ENCODE data around the gene COL16A1.

The COL16A1 gene

DNA sequence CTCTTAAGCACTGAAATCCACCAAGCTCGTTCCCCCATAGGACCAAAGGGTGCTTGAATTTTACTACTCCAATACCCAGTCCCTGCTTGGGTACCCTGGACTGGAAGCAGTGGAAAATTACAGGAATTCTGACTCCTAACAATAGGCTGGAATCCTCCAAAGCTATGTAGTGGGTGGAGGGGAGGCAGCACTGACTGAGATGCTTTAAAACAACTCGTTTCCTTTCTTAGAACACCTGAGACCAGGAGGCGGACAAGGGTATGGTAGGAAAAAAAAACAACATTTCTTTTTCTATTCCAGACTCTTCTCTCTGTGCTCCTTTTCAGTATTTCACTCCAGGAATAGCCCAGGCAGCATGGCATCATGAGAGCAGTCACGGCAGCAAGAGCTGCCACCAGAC lies 61.5 kb downstream of the COL16A1 start:
- peaks cover 14 to 62% of the 10 kb centered on the region in 2 donors for H3K4me1 ChIP-seq (ENCODE audit: control insufficient read depth in 1 of 2, insufficient read depth in 2 of 2, low read length in 2 of 2)

DNA sequence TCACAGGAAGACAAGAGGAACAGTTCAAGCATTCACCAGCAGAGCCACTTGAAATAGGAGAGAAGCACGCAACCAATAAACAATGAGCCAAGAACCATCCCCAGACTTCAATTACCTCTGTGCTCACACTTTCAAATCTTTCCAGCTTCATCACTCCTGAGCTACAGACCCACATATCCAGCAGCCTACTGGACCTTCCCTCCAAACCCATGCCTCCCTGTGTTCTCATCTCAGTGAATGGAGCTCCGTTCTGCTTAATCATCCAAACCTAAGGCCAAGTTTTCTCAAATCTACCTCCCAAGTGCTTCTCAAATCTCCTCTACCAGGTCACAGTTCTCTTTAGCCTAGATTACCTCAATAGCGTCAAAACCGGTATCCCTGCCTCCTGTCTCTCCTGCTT lies 62.9 kb downstream of the COL16A1 start:
- no peak overlapping the region for H3K27ac ChIP-seq (ENCODE audit: low read length)

More for the DNA sequence above, 61.5 kb downstream of the COL16A1 start:
- Histone ChIP-seq H3K36me3 (ENCODE audit: control insufficient read depth in 1 of 2, insufficient read depth in 2 of 2, low read length in 2 of 2) (no peaks in the 10 kb centered on the region), H3K9me3 (ENCODE audit: control insufficient read depth in 1 of 2, low read length in 2 of 2) (no peaks in the 10 kb centered on the region), H3K27ac (ENCODE audit: low read length) (no peak overlapping the region), H3K27me3 (ENCODE audit: low read depth, low read length) (no peaks in the 10 kb centered on the region), H3K4me3 (ENCODE audit: low read depth in 1 of 2, low read length in 2 of 2) (no peak overlapping the region)

DNA sequence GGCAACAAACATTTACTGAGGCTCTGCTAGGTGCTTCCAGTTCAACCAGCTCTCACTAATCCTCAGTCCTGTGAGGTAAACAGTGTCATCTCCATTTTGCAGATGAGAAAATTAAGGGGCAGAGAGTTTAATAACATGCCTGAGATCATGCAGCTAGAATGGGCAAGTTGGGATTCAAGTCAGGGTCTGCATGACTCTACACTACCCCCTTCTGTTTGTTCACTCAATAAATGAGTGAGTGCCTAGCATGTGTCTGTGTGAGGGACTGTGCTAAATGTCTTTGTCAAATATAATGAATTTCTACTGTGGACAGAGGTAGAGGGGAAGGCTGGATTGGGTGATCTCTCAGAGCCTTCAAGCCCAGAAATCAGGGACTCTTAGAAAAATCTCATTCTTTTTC lies 63.6 kb downstream of the COL16A1 start:
- no peaks in the 10 kb centered on the region for H3K27me3 ChIP-seq (ENCODE audit: low read depth, low read length)
- peaks cover 14 to 54% of the 10 kb centered on the region in 2 donors for H3K4me1 ChIP-seq (ENCODE audit: control insufficient read depth in 1 of 2, insufficient read depth in 2 of 2, low read length in 2 of 2)
- H3K27ac ChIP-seq (ENCODE audit: low read length) = no peak overlapping the region
- no peaks in the 10 kb centered on the region for H3K36me3 ChIP-seq (ENCODE audit: control insufficient read depth in 1 of 2, insufficient read depth in 2 of 2, low read length in 2 of 2)
- H3K4me3 ChIP-seq (ENCODE audit: low read depth in 1 of 2, low read length in 2 of 2) = no peak overlapping the region
- H3K9me3 ChIP-seq (ENCODE audit: control insufficient read depth in 1 of 2, low read length in 2 of 2) = no peaks in the 10 kb centered on the region

More for the DNA sequence above, 62.9 kb downstream of the COL16A1 start:
- Histone ChIP-seq H3K4me3 (ENCODE audit: low read depth in 1 of 2, low read length in 2 of 2) (no peak overlapping the region), H3K9me3 (ENCODE audit: control insufficient read depth in 1 of 2, low read length in 2 of 2) (no peaks in the 10 kb centered on the region), H3K4me1 (ENCODE audit: control insufficient read depth in 1 of 2, insufficient read depth in 2 of 2, low read length in 2 of 2) (peaks cover 14 to 62% of the 10 kb centered on the region in 2 donors), H3K36me3 (ENCODE audit: control insufficient read depth in 1 of 2, insufficient read depth in 2 of 2, low read length in 2 of 2) (no peaks in the 10 kb centered on the region), H3K27me3 (ENCODE audit: low read depth, low read length) (no peaks in the 10 kb centered on the region)

DNA sequence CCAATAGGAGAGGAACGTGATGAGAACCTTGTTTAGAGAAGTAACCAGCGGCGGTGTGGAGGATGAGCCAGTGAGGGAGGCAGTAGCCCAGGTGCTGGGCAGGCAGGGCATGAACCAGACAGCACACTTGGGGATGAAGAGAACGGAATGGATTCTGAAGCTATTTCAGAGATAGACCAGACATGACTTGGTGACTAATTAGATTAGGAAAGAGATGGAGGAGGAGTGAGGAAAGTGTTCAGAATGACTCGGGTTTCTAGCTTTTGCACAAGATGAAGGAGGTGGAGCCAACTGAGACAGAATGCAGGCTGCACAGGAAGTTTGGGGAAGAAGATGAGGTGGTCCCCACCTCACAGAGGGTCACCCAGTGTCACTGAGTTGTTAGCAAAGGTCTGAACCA lies 64.3 kb downstream of the COL16A1 start:
- no peaks in the 10 kb centered on the region for H3K9me3 ChIP-seq (ENCODE audit: control insufficient read depth in 1 of 2, low read length in 2 of 2)
- H3K4me1 ChIP-seq (ENCODE audit: control insufficient read depth in 1 of 2, insufficient read depth in 2 of 2, low read length in 2 of 2) = peaks cover 14 to 54% of the 10 kb centered on the region in 2 donors
- peaks cover 3 to 5% of the 10 kb centered on the region in 2 donors for H3K36me3 ChIP-seq (ENCODE audit: control insufficient read depth in 1 of 2, insufficient read depth in 2 of 2, low read length in 2 of 2)
- no peaks in the 10 kb centered on the region for H3K27me3 ChIP-seq (ENCODE audit: low read depth, low read length)
- H3K27ac ChIP-seq (ENCODE audit: low read length) = no peak overlapping the region
- no peak overlapping the region for H3K4me3 ChIP-seq (ENCODE audit: low read depth in 1 of 2, low read length in 2 of 2)

DNA sequence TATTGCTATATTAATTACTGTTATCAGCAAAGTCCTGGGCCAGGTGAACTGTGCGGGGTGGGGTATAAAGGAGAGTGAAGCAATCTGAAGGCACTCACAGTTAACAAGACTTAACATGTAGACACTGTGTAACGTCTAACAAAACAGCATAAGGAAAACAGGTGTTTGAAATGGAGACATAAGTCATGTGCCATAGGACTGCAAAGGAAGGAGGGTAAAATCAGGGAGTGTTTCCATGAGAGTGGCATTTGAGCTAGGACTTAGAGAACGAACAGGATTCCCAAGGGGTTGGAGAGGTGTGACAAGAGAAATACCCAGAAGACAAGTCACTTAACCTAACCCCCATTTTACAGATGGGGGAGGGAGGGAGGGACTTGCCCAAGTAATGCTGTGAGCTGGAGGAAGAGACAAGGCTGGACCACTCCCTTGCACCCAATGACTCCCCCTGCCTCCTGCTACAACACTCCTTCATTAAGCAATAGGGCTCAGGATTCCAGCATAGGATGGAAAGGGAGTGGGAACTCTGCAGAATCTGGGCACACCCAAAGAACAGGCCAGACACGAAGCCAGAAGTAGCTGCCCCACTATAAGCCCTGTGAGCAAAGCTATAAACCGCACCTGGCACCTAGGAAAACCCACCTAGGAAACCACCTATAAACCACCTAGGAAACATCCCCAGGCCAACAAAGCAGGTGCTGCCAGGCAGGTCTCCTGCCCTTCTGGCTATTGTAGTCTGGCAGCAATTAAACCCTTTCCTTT lies 65.7 kb downstream of the COL16A1 start:
- H3K27me3 ChIP-seq (ENCODE audit: low read depth, low read length) = no peaks in the 10 kb centered on the region
- H3K9me3 ChIP-seq (ENCODE audit: control insufficient read depth in 1 of 2, low read length in 2 of 2) = no peaks in the 10 kb centered on the region
- no peak overlapping the region for H3K4me3 ChIP-seq (ENCODE audit: low read depth in 1 of 2, low read length in 2 of 2)
- no peak overlapping the region for H3K27ac ChIP-seq (ENCODE audit: low read length)
- H3K4me1 ChIP-seq (ENCODE audit: control insufficient read depth in 1 of 2, insufficient read depth in 2 of 2, low read length in 2 of 2) = peaks cover 7 to 46% of the 10 kb centered on the region in 2 donors
- H3K36me3 ChIP-seq (ENCODE audit: control insufficient read depth in 1 of 2, insufficient read depth in 2 of 2, low read length in 2 of 2) = peaks cover 6 to 13% of the 10 kb centered on the region in 2 donors

DNA sequence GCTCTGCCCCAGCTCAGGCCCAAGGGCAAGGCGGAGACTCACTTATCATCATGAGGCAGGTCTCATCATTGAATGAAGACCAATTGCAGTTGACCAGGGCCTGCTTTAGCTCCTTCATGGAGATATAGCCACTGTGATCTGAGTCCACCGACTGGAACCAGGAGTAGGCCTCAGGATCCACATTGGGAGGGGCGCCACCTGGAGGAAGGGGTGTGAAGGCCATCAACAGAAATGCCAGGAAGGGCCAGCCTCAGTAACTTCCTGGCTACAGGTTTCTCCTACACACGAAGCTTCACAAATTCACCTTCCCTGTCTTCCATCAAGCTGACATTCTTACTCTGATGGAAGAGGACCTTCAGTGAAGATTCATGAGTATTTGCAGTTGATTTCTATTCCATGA lies 70.7 kb downstream of the COL16A1 start:
- Histone ChIP-seq H3K27me3 (ENCODE audit: low read depth, low read length) (no peaks in the 10 kb centered on the region), H3K27ac (ENCODE audit: low read length) (no peak overlapping the region), H3K36me3 (ENCODE audit: control insufficient read depth in 1 of 2, insufficient read depth in 2 of 2, low read length in 2 of 2) (peaks cover 43 to 63% of the 10 kb centered on the region in 2 donors), H3K4me3 (ENCODE audit: low read depth in 1 of 2, low read length in 2 of 2) (no peak overlapping the region), H3K4me1 (ENCODE audit: control insufficient read depth in 1 of 2, insufficient read depth in 2 of 2, low read length in 2 of 2) (peaks cover 0 to 10% of the 10 kb centered on the region in 2 donors), H3K9me3 (ENCODE audit: control insufficient read depth in 1 of 2, low read length in 2 of 2) (no peaks in the 10 kb centered on the region)

GRCh38 chr1:31632649-31633048 lies 71.2 kb downstream of the COL16A1 start:
- peaks cover 43 to 64% of the 10 kb centered on the region in 2 donors for H3K36me3 ChIP-seq (ENCODE audit: control insufficient read depth in 1 of 2, insufficient read depth in 2 of 2, low read length in 2 of 2)
- H3K9me3 ChIP-seq (ENCODE audit: control insufficient read depth in 1 of 2, low read length in 2 of 2) = no peaks in the 10 kb centered on the region
- H3K27ac ChIP-seq (ENCODE audit: low read length) = no peak overlapping the region
- H3K27me3 ChIP-seq (ENCODE audit: low read depth, low read length) = no peaks in the 10 kb centered on the region
- no peak overlapping the region for H3K4me3 ChIP-seq (ENCODE audit: low read depth in 1 of 2, low read length in 2 of 2)
- H3K4me1 ChIP-seq (ENCODE audit: control insufficient read depth in 1 of 2, insufficient read depth in 2 of 2, low read length in 2 of 2) = peaks cover 3 to 10% of the 10 kb centered on the region in 2 donors

DNA sequence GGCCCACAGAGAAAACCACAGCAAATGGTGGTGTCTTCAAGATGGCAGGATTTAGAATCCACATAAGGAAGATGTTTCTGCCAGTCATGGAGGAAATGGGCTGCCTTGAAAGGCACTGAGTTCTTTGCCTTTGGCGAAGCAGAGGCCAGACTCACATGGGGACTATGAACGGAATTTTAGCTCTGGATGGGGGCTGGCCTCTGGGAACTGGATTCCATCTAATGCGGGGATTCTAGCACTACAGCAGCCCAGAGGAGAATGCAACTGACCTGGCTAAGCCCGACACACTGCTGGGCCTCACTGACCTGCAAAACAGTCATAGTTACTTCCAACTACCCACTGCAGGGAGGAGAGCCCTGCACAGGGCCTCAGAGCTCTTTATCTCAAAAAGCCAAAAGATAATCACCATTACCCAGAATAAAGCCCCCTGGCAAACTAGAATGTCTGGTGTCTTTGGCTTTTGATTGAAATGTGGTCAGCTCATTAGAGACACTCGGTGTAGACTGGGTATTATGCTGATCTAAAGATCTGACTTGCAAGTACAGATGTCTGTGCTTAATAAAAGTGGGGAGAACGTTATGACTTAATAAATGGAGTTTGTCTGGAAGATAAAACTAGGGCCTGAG lies 74.8 kb downstream of the COL16A1 start:
- H3K27ac ChIP-seq (ENCODE audit: low read length) = no peak overlapping the region
- H3K4me1 ChIP-seq (ENCODE audit: control insufficient read depth in 1 of 2, insufficient read depth in 2 of 2, low read length in 2 of 2) = peaks cover 8 to 24% of the 10 kb centered on the region in 2 donors
- peaks cover 38 to 56% of the 10 kb centered on the region in 2 donors for H3K36me3 ChIP-seq (ENCODE audit: control insufficient read depth in 1 of 2, insufficient read depth in 2 of 2, low read length in 2 of 2)

GRCh38 chr1:31627930-31628559 lies 75.8 kb downstream of the COL16A1 start:
- peak overlapping the region; percentile 45 for H3K27ac ChIP-seq (ENCODE audit: low read length)
- H3K4me1 ChIP-seq (ENCODE audit: control insufficient read depth in 1 of 2, insufficient read depth in 2 of 2, low read length in 2 of 2) = peaks cover 8 to 24% of the 10 kb centered on the region in 2 donors
- no peak overlapping the region for H3K4me3 ChIP-seq (ENCODE audit: low read depth in 1 of 2, low read length in 2 of 2)
- H3K36me3 ChIP-seq (ENCODE audit: control insufficient read depth in 1 of 2, insufficient read depth in 2 of 2, low read length in 2 of 2) = peaks cover 36 to 50% of the 10 kb centered on the region in 2 donors
- H3K9me3 ChIP-seq (ENCODE audit: control insufficient read depth in 1 of 2, low read length in 2 of 2) = no peaks in the 10 kb centered on the region
- H3K27me3 ChIP-seq (ENCODE audit: low read depth, low read length) = no peaks in the 10 kb centered on the region

More for the DNA sequence above, 74.8 kb downstream of the COL16A1 start:
- no peaks in the 10 kb centered on the region for H3K9me3 ChIP-seq (ENCODE audit: control insufficient read depth in 1 of 2, low read length in 2 of 2)
- H3K4me3 ChIP-seq (ENCODE audit: low read depth in 1 of 2, low read length in 2 of 2) = no peak overlapping the region
- H3K27me3 ChIP-seq (ENCODE audit: low read depth, low read length) = no peaks in the 10 kb centered on the region

GRCh38 chr1:31627301-31627929 lies 76.4 kb downstream of the COL16A1 start:
- Histone ChIP-seq H3K27ac (ENCODE audit: low read length) (peak overlapping the region; percentile 45), H3K4me3 (ENCODE audit: low read depth in 1 of 2, low read length in 2 of 2) (no peak overlapping the region), H3K27me3 (ENCODE audit: low read depth, low read length) (no peaks in the 10 kb centered on the region), H3K4me1 (ENCODE audit: control insufficient read depth in 1 of 2, insufficient read depth in 2 of 2, low read length in 2 of 2) (peaks cover 8 to 24% of the 10 kb centered on the region in 2 donors), H3K9me3 (ENCODE audit: control insufficient read depth in 1 of 2, low read length in 2 of 2) (no peaks in the 10 kb centered on the region), H3K36me3 (ENCODE audit: control insufficient read depth in 1 of 2, insufficient read depth in 2 of 2, low read length in 2 of 2) (peaks cover 30 to 44% of the 10 kb centered on the region in 2 donors)

Measured in muscle layer of duodenum (tissue), 2 donors.